ENCODE measurements around the gene NR2F1. TPM values are rescaled to one million over a fixed set of nuclear protein-coding genes. Genes with fewer than 3 reads are reported as not detected.

Gene NR2F1
- total and polyA plus RNA-seq, 7 donors = 0.39 to 1.4 (median 1.2) TPM

DNA sequence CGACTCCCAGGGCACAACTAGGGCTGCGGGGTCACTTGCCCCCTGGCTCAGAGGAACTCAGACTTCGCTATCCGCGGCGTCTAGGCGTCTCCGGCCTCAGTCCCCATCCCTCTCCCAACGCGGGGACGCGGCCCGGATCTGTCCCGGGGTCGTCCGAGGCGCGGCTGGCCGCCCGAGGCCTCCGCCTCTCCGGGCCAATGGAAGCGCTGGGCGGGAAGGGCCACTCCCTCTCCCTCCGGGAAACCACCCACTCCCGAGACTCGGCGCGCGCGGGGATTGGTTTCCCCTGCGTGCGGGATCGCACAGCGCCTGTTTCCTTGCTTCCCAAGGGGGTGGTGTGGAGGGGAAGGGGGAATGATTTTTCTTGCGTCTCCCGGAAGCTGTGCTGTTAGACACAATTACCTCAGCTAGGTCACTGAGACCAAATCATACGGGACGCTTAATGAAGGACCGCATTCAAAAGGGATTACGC lies 38.3 kb downstream of the NR2F1 start:
- ATAC-seq = peak; percentile 82 to 90 (median 87)
- Histone ChIP-seq H3K9me3 (no peaks in the 10 kb centered on the region), H3K4me1 (peaks cover 11% of the 10 kb centered on the region), H3K4me3 (peak overlapping the region; percentile 83), H3K27me3 (ENCODE audit: insufficient read depth in 3 of 3, low read length in 2 of 3) (no peaks in the 10 kb centered on the region), H3K27ac (peak overlapping the region; percentile 80), H3K36me3 (ENCODE audit: insufficient read depth in 1 of 2, low read depth in 1 of 2) (no peaks in the 10 kb centered on the region)
- TF ChIP-seq, protein P1, sequence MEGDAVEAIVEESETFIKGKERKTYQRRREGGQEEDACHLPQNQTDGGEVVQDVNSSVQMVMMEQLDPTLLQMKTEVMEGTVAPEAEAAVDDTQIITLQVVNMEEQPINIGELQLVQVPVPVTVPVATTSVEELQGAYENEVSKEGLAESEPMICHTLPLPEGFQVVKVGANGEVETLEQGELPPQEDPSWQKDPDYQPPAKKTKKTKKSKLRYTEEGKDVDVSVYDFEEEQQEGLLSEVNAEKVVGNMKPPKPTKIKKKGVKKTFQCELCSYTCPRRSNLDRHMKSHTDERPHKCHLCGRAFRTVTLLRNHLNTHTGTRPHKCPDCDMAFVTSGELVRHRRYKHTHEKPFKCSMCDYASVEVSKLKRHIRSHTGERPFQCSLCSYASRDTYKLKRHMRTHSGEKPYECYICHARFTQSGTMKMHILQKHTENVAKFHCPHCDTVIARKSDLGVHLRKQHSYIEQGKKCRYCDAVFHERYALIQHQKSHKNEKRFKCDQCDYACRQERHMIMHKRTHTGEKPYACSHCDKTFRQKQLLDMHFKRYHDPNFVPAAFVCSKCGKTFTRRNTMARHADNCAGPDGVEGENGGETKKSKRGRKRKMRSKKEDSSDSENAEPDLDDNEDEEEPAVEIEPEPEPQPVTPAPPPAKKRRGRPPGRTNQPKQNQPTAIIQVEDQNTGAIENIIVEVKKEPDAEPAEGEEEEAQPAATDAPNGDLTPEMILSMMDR (IDR thresholded peaks at IDR 0.05) = no peak
- 1 to 2% (median 1%) methylated on average over 36 to 41 of the region's 41 CpGs for whole genome bisulfite sequencing, 3 donors
- intact Hi-C loops (cut with DNase I) = loop anchor here in 1 of 2 donors (5.0 kb wide), 1 partner anchor 39 kb away; the partner anchor contains the start of genes NR2F1 and NR2F1-AS1
- peak; percentile 79 to 82 for DNase-seq

DNA sequence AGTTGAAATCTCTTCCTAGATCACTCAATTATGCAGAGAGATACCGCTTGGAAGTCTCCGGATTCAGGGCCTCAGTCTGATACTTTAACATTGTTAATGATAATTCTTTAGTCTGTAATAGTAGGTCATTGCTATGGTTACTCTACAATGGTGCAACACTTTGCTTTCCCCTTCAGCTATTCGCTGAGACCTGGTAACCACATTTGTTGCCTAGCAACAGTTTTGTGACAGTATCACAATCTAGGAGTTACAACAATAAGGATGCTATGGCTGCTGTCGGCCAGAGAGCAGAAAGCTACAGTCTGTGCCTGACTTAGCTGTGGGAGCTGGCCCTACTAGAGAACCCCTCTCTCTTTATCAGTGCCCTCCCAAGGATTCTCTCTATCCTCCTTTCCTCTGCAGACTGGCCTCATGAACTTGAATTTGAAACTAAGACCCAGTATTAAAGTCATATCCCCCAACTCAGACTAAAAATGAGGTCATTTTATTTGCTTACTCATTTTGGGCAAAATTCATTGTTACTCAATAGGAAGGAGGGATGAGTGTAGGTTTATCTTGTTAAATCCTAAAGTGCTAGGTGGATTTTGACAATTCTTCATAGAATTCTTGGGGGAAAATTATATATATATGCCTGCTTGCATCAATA lies 39.3 kb downstream of the NR2F1 start:
- Histone ChIP-seq H3K36me3 (ENCODE audit: insufficient read depth in 1 of 2, low read depth in 1 of 2) (no peaks in the 10 kb centered on the region), H3K4me3 (peak overlapping the region; percentile 83), H3K4me1 (peaks cover 11% of the 10 kb centered on the region), H3K27me3 (ENCODE audit: insufficient read depth in 3 of 3, low read length in 2 of 3) (no peaks in the 10 kb centered on the region), H3K27ac (peak overlapping the region; percentile 80), H3K9me3 (no peaks in the 10 kb centered on the region)
- 57 to 67% (median 61%) methylated on average over 4 of the region's 4 CpGs for WGBS, 3 donors
- intact Hi-C loops (cut with DNase I) = loop anchor here in 1 of 2 donors (5.0 kb wide), 1 partner anchor 40 kb away; the partner anchor contains the start of genes NR2F1 and NR2F1-AS1
- ATAC-seq (peak in 2 of 4 donors; percentile 14 to 39), DNase-seq (no peak)
- TF ChIP-seq, protein P1 (IDR thresholded peaks at IDR 0.05) = no peak

GRCh38 chr5:93623153-93623552 lies 40.1 kb downstream of the NR2F1 start:
- intact Hi-C loops (cut with DNase I) = loop anchor here in 1 of 2 donors (5.0 kb wide), 1 partner anchor 41 kb away; the partner anchor contains the start of genes NR2F1 and NR2F1-AS1
- TF ChIP-seq, protein P1 (IDR thresholded peaks at IDR 0.05) = no peak
- peaks cover 11% of the 10 kb centered on the region for H3K4me1 ChIP-seq
- WGBS, 3 donors = 74 to 81% (median 81%) methylated on average over 4 of the region's 4 CpGs
- H3K9me3 ChIP-seq = no peaks in the 10 kb centered on the region
- DNase-seq (no peak), ATAC-seq (no peak)
- no peak overlapping the region for H3K27ac ChIP-seq
- H3K4me3 ChIP-seq = no peak overlapping the region
- H3K36me3 ChIP-seq (ENCODE audit: insufficient read depth in 1 of 2, low read depth in 1 of 2) = no peaks in the 10 kb centered on the region
- no peaks in the 10 kb centered on the region for H3K27me3 ChIP-seq (ENCODE audit: insufficient read depth in 3 of 3, low read length in 2 of 3)

DNA sequence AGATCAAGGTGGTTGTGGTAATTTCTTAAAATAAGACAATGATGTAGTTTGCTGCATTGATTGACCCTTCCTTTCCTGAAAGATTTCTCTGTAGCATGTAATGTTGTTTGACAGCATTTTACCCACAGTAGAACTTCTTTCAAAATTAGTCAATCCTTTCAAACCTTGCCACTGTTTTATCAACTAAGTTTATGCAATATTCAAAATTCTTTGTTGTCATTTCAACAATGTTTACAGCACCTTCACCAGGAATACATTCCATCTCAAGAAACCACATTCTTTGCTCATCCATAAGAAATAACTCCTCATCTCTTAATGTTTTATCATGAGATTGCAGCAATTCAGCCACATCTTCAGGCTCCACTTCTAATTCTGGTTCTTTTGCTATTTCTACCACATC lies 43.8 kb downstream of the NR2F1 start:
- intact Hi-C loops (cut with DNase I) = no loop called here
- no peak overlapping the region for H3K27ac ChIP-seq
- H3K4me1 ChIP-seq = peaks cover 1% of the 10 kb centered on the region
- DNase-seq (no peak), ATAC-seq (no peak)
- no peaks in the 10 kb centered on the region for H3K27me3 ChIP-seq (ENCODE audit: insufficient read depth in 3 of 3, low read length in 2 of 3)
- no peaks in the 10 kb centered on the region for H3K36me3 ChIP-seq (ENCODE audit: insufficient read depth in 1 of 2, low read depth in 1 of 2)
- no peak overlapping the region for H3K4me3 ChIP-seq
- TF ChIP-seq, protein P1 (IDR thresholded peaks at IDR 0.05) = no peak
- H3K9me3 ChIP-seq = no peaks in the 10 kb centered on the region

Measured in psoas muscle (tissue), 8 donors.